Fibroblast of lung (primary cell): ENCODE data around the gene ZMYM4.

Source experiments
- EZH2 ChIP-seq: IDR thresholded peaks from 2 replicates; pipeline ENCODE4 v1.5.1; 2012; ENCODE audit warnings: low read length, control low read depth, mild to moderate bottlenecking; ENCODE audit errors: missing control alignments
- TF ChIP-seq, protein P1 (sequence below), 2 donors: IDR thresholded peaks in 1 of 2; conservative IDR thresholded peaks in 1 of 2; 1 replicate in 1 of 2; 2 replicates in 1 of 2; pipeline ENCODE4 v1.5.1; 2011 to 2012; ENCODE audit warnings: low read length in 2 of 2, control low read depth in 1 of 2, inconsistent platforms in 1 of 2, low read depth in 1 of 2, mild to moderate bottlenecking in 1 of 2

DNA sequence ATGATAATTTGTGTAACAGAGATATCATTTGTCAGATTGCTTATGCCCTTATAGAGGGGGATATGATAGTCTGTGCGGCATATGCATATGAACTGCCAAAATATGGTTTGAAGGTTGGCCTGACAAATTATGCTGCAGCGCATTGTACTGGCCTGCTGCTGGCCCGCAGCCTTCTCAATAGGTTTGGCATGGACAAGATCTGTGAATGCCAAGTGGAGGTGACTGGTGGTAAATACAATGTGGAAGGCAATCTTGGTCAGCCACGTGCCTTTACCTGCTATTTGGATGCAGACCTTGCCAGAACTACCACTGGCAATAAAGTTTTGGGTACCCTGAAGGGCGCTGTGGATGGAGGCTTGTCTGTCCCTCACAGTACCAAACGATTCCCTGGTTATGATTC, 82.4 kb downstream of the ZMYM4 start:
- TF ChIP-seq EZH2 = no peak
- TF ChIP-seq, protein P1, sequence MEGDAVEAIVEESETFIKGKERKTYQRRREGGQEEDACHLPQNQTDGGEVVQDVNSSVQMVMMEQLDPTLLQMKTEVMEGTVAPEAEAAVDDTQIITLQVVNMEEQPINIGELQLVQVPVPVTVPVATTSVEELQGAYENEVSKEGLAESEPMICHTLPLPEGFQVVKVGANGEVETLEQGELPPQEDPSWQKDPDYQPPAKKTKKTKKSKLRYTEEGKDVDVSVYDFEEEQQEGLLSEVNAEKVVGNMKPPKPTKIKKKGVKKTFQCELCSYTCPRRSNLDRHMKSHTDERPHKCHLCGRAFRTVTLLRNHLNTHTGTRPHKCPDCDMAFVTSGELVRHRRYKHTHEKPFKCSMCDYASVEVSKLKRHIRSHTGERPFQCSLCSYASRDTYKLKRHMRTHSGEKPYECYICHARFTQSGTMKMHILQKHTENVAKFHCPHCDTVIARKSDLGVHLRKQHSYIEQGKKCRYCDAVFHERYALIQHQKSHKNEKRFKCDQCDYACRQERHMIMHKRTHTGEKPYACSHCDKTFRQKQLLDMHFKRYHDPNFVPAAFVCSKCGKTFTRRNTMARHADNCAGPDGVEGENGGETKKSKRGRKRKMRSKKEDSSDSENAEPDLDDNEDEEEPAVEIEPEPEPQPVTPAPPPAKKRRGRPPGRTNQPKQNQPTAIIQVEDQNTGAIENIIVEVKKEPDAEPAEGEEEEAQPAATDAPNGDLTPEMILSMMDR (conservative IDR thresholded peaks at IDR 0.05 in 1 of 2, IDR thresholded peaks at IDR 0.05 in 1 of 2; ENCODE audit: low read depth in 1 of 2, low read length in 2 of 2) = no peak
